GM21528 (cell line): ENCODE data around the gene GRIP1.

Experiments
- ATAC-seq: cut with Tn5 transposase; IDR thresholded peaks from one replicate; pipeline ENCODE4 v1.9.1; 2021; ENCODE audit warnings: mild to moderate bottlenecking, moderate library complexity; ENCODE audit not compliant: unreplicated experiment, low FRiP score

GRIP1 gene

DNA sequence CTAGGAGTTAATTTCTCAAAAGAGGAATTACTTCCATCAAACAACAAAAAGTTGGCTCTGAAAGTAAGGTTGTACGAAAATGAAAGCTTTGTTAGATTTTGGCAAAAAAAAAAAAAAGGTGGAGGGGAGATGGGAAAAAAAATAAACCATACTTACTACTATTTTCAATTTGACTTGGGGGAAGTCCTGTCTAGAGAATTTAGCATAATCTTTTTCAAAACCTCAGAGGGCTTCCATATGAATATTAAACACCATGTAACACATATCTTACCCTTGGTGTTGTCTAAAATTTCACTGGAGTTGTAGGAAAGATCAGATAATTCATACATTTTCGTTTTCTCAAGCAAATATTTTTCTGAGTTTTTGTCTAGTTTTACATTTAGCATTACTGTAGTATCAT lies 17.5 kb downstream of the GRIP1 start:
- no peak for ATAC-seq

DNA sequence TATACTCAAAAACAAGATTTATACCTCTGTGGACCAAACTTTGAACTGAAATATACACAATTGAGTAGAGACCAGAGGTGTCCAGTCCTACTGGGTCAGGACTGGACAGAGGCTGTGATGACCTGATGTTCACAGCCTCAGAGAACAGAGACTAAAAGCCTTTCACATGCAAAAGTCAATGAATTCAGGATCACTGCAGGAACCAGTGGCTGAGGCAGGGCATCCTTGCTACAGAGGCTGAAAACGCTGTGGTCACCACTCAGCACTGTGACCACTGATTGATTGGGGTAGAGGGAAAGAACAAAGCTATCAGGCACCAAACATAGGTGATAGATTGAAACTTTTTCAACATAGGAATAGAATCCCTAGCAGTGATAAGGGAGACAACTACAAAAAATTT lies 25.1 kb downstream of the GRIP1 start:
- ATAC-seq: no peak

DNA sequence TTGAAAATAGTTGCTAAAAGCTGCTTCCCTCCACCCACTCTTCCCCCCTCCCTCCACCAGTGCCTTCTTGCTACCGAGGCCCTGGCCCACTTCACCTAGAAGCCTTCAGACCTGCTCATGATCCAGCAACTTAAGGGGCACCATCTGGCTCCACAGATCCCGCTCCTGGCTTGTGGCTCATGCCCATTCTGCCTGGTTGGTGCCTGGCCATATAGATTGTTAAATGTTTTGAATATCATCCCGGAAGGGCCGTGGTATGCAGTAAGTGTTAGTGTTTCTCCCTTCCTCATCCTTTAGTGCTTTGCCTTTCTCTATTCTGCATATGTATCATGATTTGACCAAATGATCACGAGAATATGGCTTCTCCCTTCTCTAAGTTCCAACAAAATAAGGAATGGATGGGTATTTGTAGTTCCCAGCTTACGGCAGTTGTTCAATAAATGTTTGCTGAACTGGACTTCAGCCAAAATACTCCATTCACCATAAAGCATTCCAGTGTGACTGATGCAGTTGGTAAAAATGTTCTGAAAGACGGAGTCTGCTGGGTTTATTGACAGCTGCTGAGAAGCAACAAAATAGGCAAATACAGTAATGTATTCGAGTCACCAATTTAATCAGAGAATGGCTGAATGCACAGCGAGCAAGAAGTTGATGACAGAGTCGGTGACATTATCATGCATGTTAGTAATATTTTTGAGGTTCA lies 30.7 kb downstream of the GRIP1 start:
- ATAC-seq: no peak

DNA sequence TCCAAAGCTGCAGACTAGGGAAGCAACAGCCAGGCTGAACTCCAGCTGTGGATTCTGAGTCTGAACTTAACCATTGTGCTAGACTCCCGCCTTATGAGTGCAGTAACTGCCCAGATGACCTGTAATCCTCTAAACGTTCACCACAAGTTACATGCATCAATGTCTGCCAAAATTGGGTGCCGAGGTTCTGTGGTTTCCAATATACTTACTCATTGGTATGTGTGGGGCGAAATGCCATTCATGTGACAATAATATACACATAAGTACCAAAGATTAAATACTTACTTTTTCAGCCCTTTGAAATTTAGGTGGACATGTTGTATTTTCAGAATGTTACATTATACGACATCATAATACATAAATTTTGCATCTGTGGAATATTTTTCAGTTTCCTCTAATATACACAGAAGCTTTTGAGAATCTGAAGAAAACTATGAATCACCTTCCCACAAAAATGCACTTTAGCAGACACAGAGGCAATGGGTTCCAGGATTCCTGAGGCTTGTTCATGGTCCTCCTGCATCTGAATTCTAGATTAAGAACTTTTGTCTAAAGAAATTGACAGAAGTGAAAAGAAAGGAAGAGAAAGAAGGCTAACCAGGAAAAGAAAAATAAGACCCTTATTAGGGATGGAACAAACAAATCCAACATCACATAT lies 31.7 kb downstream of the GRIP1 start:
- ATAC-seq: no peak

DNA sequence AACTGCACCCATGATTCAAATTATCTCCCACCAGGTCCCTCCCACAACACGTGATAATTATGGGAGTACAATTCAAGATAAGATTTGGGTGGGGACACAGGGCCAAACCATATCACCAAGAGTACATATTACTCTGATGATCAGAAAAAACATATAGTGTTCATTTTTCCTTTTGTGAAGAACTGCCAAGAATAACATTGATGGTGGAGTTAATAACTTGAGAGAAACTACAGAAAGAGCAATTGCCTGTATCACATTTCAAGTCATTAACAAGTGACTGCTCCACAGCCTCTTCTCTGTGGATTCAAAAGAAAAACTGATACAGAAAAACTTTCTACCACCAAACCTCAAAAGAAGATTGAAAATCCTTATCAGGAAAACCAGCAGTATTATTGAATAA lies 34.7 kb downstream of the GRIP1 start:
- ATAC-seq: no peak

DNA sequence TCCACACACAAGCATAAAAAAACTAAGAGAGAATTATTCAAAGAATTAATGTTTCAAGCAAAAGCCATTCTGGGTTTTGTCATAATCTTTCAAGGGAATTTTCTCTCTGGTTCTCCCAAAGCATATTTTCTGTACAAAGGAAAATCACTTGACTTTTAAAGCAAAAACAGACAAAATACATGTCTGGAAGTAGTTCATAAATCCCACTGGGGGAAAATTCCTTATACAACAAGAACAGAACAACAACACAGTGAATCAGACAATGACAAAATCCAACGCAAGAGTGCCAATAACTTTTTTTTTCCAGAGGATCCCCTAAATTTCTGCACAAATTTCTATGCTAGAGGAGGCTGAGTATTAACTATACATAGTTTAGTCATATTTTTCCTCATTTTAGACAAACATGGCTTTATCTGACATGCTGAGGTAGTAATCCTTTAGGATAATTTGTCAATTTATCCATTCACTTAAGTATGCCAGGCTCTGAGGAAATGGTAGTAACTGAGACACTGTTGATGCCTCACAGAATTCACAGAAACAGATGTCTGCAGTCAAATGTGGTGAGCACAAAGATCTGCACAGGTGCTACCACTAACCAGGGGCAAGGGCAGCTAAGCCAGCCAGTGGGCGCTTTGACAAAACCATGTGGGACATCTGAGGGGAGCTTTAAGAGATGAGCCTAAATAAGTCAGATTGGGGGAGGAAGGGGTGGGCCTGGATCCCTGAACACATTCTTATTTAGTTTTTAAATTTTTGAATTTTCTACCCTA lies 38.0 kb downstream of the GRIP1 start:
- ATAC-seq: no peak

DNA sequence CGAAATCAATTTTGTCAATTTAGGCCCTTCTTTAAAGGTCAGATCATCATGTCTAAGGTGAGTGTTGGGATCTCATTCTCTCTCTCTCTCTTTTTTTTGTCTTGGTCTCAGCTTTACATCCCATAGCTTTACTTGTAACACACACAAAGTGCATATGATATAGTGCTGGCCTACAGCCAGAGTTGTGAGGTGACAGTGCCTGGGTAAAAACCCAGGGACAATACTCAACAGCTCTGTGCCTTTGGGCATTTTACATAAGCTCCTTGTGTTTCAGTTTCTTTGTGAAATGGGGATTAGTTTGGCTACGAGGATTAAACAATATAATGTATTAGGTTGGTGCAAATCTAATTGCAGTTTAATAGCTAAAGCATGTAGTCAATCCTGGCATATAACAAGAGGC lies 40.2 kb downstream of the GRIP1 start:
- ATAC-seq: no peak

DNA sequence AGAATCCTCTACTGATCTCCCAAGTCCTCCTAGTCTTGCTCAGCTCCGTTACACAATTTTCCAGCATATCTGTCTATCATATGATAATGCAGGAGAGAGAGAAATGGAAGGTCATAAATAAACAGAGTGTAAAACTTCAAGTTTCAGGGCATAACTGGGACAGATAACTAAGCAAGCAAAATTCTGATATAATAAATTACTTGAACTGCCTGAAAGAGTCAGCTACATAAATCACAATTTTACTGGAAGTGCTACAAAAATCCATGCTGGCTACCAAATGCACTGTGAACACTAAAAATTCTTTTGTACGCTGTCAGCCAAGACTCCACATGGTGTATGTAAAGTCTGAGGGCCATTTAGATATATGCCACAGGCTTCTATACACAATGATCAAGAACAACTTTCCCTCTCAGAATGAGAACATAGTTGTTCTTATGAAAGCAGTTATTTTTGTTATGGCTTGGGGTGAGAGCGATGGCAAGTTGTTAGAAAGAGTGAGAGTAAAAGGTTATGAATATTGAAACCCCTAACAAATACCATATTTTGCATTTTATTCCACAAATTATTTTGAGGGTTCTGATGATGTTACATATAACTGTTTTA lies 41.1 kb downstream of the GRIP1 start:
- no peak for ATAC-seq

DNA sequence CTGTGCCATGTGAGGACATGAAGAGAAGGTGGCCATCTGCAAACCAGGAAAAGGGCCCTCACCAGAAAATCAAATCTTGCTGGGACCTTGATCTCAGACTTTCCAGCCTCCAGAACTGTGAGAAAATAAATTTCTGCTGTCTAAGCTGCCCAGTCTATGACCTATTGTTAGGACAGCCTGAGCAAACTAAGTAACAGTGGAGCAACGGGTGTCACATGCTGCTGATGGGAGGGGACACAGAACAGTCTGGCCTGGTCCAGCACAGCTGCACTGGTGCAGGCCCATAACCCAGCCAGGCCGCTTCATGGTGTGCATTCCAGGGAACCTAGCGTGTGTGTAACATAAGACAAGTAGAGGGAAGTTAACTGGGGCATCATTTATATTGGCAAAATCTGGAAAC lies 42.1 kb downstream of the GRIP1 start:
- no peak for ATAC-seq

DNA sequence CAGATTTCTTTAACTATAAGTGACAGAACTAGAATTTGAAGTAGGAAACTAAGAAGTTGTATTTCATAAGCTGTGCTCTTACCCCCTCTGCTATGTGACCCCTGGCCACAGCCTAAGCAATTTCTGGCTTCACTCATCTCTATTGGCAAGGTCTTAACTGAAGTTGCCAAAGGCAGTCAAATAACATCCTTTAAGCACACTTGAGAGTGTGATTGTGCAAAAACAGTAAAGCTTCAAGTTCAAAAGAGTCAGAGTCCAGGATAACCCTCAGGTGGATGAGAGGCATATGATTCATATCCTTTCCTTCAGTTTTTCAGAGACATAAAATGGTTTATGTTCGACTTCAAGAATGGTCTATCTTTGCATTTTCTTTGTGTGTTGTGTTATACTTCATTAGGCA lies 45.2 kb downstream of the GRIP1 start:
- no peak for ATAC-seq

DNA sequence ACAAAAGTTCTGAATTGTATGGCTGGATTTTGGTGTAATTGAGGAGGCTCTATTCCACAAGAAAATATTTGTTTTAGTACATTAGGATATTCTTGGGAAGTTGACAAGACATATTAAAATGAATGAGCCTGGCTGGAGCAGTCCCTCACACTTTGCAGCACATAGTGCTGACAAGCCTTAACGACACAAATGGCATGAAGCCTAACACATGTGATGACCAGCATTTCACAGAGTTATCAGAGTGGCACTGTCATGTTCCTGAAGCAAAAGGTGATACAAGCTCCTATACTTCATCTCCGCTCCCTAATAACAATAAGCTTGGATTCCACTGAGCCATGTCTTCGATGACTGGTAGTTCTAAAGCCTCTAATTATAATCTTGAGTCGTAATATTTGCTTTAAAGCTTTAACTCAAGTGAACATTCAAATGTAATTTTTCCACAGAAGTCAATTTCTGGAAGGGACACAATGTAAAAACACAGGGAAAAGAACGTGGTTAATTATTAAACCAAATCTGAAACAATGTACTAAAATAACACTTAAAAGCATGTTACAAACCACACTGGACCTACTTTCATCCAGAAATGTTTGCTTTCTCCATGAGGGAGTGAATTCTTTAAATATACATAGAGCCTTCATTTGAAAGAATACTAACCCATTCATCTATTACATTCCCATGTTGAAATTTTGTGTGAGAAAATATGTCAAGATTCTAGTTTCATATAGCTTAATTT lies 49.6 kb downstream of the GRIP1 start:
- ATAC-seq: no peak

DNA sequence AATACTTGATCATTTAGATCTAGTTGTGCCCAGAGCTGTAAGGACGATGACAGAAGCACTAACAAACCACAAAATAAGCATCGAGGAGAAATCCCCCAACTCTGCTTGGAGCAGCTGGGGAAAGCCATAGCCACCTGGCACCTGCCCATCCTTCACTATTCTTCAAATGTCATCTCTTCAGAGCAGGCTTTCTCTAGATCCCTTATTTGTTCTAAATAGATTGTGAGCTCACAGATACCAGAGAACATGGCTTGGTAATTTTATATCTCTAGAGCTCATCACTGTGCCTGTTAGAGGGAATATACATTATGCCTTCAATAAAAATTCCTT lies 50.9 kb downstream of the GRIP1 start:
- ATAC-seq: no peak

DNA sequence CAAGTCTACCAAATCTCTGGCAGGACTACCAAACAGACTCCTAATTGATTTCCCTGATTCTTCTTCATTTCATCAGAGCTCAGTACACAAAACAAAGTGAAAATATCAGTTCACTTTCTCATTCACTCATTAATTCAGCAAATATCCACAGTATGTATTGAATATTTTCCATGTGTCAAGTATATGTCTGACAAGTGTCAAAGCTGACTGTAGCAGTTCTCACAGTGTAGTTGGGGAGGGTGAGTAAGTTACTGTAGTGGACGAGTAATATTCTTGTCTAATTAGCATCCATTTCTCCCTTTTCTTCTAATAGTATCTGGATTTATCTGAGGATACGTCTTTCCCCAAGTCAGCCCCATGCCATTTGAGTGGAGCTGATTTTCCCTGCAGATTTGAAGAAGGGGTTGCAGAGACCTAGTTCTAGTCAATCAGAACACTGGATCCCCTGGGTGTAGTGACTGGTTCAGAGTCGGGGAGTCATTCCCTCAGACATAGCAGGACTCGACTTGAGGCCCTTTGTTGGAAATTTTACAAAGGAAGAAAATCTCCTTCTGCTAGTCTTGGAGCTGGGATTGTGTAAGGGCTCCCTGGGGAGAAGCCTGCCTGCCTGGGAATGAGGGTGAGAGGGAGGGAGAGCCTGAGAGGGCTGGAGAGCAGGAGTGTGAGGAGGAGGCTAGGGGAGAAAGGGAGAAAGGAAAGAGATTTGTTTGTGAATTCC lies 51.4 kb downstream of the GRIP1 start:
- ATAC-seq: no peak

DNA sequence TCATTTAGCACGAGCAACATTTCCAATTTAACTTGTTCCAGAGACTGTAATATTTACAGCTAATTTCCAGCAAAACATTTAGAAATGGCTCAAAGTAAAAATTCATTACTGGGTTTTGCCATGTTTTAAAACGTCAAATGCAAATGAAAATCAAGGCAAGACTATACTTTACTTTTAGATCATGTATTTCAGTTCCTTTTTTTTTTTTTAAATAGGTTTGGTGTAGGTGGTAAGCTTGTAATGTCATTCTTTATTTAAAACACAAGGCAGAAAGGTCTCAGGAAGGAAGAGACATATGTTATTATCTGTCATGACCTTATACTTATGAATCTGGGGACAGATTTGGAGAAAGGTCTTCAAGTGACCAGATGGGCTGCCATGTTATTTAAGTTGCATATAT lies 54.1 kb downstream of the GRIP1 start:
- ATAC-seq: peak; percentile 62

DNA sequence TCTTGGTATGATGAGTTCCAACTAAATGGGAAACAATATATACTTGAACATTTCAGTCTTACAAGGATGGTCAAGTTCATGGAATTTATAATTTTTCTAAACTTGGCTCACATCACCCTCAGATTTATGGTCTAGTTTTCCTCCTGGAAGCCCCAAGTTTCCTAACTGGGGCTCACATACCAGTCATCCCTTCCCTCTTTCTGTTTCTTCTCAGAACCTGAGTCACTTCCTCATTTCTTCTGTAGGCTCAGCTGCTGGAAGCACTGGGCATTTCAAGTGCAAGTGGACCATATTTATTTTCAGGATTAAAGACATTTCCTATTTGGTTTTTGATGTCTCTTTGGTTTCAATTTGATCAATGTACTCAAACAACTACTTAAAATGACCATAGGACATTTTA lies 55.4 kb downstream of the GRIP1 start:
- no peak for ATAC-seq

DNA sequence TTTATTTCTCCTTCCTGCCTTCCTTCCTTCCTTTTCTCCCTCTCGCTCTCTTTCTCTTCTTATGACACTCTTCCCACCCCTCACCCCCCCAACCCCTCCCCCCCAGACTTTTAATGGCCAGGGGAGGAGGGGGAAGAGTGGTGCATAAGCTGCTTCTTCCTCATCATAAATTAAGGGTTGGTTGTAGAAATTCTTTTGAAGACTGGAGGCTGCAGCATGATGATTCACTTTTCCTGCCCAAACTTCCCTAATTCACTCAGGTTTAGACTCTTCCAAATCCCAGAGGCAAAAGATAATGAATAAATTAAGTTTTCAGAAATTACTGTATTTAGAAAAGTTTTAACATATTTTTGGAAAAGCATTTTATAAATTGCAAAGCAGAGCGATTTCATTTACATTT lies 58.2 kb downstream of the GRIP1 start:
- ATAC-seq: no peak

DNA sequence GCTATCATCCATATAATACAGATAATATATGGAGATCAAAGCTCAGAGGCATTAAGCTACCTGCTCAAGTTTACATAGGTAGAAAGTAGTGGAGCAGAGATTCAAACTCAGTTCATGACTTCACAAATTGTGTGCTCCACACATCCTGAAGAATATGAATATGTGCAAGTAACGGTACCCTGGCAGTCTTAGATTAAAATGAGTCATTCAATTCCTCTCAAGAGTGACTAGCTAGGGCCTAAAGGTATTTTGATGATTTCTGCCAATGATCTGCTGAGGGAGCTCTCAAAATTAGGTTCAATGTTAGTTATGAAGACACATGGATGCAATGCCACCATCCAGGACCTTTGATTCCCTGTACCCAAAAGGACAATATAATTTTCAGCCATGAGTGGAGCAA lies 58.9 kb downstream of the GRIP1 start:
- no peak for ATAC-seq

DNA sequence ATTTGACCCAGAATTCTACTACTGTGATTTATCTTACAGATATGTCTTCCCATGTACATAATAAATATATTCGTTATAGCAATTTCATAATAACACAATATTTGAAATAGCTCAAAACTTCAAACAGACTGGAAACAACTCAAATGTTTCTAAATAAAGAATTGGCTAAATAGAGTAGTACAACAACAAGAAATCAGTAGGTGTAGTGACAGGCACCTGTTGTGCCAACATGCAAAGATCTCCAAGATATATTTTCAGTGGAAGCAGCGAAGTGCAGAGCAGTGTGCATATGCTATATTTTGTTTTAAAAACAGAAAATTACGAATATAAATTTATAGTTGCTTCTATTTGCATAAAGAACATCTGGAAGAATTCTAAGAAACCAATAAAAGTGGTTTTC lies 60.9 kb downstream of the GRIP1 start:
- no peak for ATAC-seq

DNA sequence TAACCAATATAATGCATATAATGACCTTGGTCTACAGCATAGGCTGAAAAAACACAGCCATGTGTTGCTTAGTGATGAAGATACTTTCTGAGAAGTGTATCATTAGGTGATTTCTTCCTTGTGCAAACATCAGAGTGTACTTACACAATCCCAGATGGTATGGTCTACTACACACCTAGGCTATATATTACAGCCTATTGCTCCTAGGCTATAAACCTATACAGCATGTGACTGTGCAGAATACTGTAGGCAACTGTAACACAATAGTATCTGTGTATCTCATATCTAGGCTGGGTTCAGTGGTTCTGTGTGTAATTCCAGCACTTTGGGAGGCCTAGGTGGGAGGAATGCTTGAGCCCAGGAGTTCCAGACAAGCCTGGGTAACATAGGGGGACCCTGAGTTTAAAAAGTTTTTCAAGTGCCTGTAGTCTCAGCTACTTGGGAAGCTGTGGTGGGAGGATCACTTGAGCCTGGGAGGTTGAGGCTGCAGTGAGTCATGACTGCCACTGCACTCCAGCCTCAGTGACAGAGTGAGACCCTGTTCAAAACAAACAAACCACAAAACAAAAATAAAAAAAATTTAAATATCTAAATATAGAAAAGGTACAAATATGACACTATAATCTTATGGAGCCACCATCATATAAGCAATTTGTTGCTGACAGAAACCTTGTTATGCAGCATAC lies 66.6 kb downstream of the GRIP1 start:
- no peak for ATAC-seq

DNA sequence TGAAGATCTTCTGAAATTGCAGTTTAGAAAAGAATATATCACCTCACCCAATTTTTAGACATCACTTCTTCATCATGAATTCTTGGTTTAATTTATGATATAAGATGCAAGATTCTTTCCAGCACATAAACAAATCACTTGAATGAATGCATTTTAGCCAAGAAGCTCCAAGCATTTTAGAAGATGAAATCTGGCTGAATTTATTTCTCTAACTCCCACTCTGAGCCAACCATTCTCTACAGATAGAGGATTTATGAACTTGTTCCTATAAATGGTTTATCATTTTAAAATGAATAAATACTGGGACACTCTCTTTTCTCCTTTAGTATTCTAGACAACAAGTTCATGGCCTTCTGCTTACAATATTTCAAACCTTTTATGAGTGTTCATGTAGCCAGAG lies 71.7 kb downstream of the GRIP1 start:
- no peak for ATAC-seq
